SKM-1 (cell line): ENCODE results near the gene PRODH.
"Not testable (repeated sequence)": the region's sequence is repeated elsewhere in the genome, so short reads cannot be mapped to it uniquely, and the experiment has no call there.

ENCODE experiments used
- DNase-seq: peaks from one replicate; lab custom pipeline; 2025; ENCODE audit not compliant: unreplicated experiment; lab: John Stamatoyannopoulos, UW

Gene PRODH

GRCh38 chr22:18954990-18955571 is 19.0 kb upstream of the PRODH start:
- no peak for DNase-seq

GRCh38 chr22:18954303-18954989 is 18.4 kb upstream of the PRODH start:
- peak; percentile 20 for DNase-seq

GRCh38 chr22:18953128-18953527 is 17.0 kb upstream of the PRODH start:
- DNase-seq = not testable (repeated sequence)

- no peak for DNase-seq
These were observed 15.9 kb upstream of the PRODH start for GRCh38 chr22:18952022-18952421.

GRCh38 chr22:18950141-18950540 is 14.0 kb upstream of the PRODH start:
- no peak for DNase-seq

GRCh38 chr22:18947905-18948304 is 11.8 kb upstream of the PRODH start:
- no peak for DNase-seq

- not testable (repeated sequence) for DNase-seq
These were observed 11.0 kb upstream of the PRODH start for GRCh38 chr22:18947105-18947504.

GRCh38 chr22:18938691-18939090 is 2.6 kb upstream of the PRODH start:
- not testable (repeated sequence) for DNase-seq

- DNase-seq = not testable (repeated sequence)
These were observed 1.4 kb downstream of the PRODH start for GRCh38 chr22:18934688-18935087.

- DNase-seq = no peak
These were observed 2.2 kb downstream of the PRODH start for GRCh38 chr22:18933914-18934313.

GRCh38 chr22:18931905-18932652 is 4.0 kb downstream of the PRODH start:
- no peak for DNase-seq

GRCh38 chr22:18929459-18929858 is 6.6 kb downstream of the PRODH start:
- DNase-seq = no peak

- no peak for DNase-seq
These were observed 8.5 kb downstream of the PRODH start for GRCh38 chr22:18927573-18927972.

- DNase-seq = no peak
These were observed 9.1 kb downstream of the PRODH start for GRCh38 chr22:18927020-18927419.

GRCh38 chr22:18925368-18926064 is 10.6 kb downstream of the PRODH start:
- no peak for DNase-seq

GRCh38 chr22:18920257-18920902 is 15.7 kb downstream of the PRODH start:
- not testable (repeated sequence) for DNase-seq

- DNase-seq = not testable (repeated sequence)
These were observed 18.3 kb downstream of the PRODH start for GRCh38 chr22:18917818-18918217.

GRCh38 chr22:18915550-18915949 is 20.5 kb downstream of the PRODH start:
- DNase-seq = not testable (repeated sequence)

GRCh38 chr22:18914558-18914957 is 21.5 kb downstream of the PRODH start:
- not testable (repeated sequence) for DNase-seq

GRCh38 chr22:18912264-18912946 is 23.7 kb downstream of the PRODH start:
- DNase-seq = not testable (repeated sequence)
